ENCODE results near the gene ASCC1. TPM values are rescaled to one million over a fixed set of nuclear protein-coding genes. Genes with fewer than 3 reads are reported as not detected.
"Not testable (repeated sequence)": the region's sequence is repeated elsewhere in the genome, so short reads cannot be mapped to it uniquely, and the experiment has no call there.

ASCC1 gene
- total RNA-seq, 3 donors from 2014 or later (not counting 1 experiment from before 2014, with no cell fraction given): 26.0 to 35.2 (median 29.3) TPM

DNA sequence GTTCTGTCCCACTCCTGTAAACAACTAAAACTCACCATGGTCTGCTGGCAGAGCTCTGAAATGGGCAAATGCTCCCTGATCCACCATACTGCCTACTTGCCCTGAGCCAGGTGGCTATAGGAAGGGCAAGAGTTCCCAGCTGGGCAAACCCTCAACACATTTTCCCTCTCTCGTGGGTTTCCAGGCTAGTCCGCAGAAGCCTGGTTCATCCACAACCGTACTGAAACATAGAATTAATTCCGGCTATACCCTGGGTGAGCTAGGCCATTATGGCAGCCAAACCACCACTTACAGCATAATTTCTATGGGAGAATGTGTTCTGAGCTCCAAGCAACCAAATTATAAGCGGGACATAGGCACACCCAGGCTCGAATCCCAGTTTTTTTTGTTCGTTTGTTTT, 37.5 kb upstream of the ASCC1 start:
- no peaks in the 10 kb centered on the region for H3K36me3 ChIP-seq (ENCODE audit: control insufficient read depth, insufficient read depth, low read length)
- no peak overlapping the region for H3K4me3 ChIP-seq (ENCODE audit: low read length)
- H3K27me3 Mint-ChIP-seq (ENCODE audit: low read depth in 2 of 2): no peaks in the 10 kb centered on the region
- H3K27ac ChIP-seq (ENCODE audit: low read length): peak overlapping the region; percentile 32
- H3K27ac Mint-ChIP-seq: peak overlapping the region; percentile 46 to 89
- WGBS (ENCODE audit: insufficient coverage): 94% methylated on average over 6 of the region's 7 CpGs
- ATAC-seq (no peak), DNase-seq (no peak)
- peaks cover 52 to 76% of the 10 kb centered on the region in 2 donors for H3K4me1 Mint-ChIP-seq
- no peaks in the 10 kb centered on the region for H3K9me3 Mint-ChIP-seq
- peaks cover 91% of the 10 kb centered on the region for H3K4me1 ChIP-seq (ENCODE audit: control insufficient read depth, insufficient read depth, low read length)
- intact Hi-C loops (cut with micrococcal nuclease): no loop called here
- no peaks in the 10 kb centered on the region for H3K36me3 Mint-ChIP-seq
- TF ChIP-seq, protein P1, sequence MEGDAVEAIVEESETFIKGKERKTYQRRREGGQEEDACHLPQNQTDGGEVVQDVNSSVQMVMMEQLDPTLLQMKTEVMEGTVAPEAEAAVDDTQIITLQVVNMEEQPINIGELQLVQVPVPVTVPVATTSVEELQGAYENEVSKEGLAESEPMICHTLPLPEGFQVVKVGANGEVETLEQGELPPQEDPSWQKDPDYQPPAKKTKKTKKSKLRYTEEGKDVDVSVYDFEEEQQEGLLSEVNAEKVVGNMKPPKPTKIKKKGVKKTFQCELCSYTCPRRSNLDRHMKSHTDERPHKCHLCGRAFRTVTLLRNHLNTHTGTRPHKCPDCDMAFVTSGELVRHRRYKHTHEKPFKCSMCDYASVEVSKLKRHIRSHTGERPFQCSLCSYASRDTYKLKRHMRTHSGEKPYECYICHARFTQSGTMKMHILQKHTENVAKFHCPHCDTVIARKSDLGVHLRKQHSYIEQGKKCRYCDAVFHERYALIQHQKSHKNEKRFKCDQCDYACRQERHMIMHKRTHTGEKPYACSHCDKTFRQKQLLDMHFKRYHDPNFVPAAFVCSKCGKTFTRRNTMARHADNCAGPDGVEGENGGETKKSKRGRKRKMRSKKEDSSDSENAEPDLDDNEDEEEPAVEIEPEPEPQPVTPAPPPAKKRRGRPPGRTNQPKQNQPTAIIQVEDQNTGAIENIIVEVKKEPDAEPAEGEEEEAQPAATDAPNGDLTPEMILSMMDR (IDR thresholded peaks at IDR 0.05): no peak
- no peaks in the 10 kb centered on the region for H3K27me3 ChIP-seq (ENCODE audit: control insufficient read depth, insufficient read depth, low read length)
- peak overlapping the region; percentile 56 for H3K4me3 Mint-ChIP-seq
- no peaks in the 10 kb centered on the region for H3K9me3 ChIP-seq (ENCODE audit: control insufficient read depth, insufficient read depth, low read length)

GRCh38 chr10:72252972-72253371, 36.9 kb upstream of the ASCC1 start:
- no peaks in the 10 kb centered on the region for H3K27me3 Mint-ChIP-seq (ENCODE audit: low read depth in 2 of 2)
- no peaks in the 10 kb centered on the region for H3K36me3 Mint-ChIP-seq
- H3K4me3 ChIP-seq (ENCODE audit: low read length): no peak overlapping the region
- H3K36me3 ChIP-seq (ENCODE audit: control insufficient read depth, insufficient read depth, low read length): no peaks in the 10 kb centered on the region
- H3K9me3 Mint-ChIP-seq: no peaks in the 10 kb centered on the region
- DNase-seq (no peak), ATAC-seq (no peak)
- peaks cover 95% of the 10 kb centered on the region for H3K4me1 ChIP-seq (ENCODE audit: control insufficient read depth, insufficient read depth, low read length)
- 86% methylated on average over 3 of the region's 3 CpGs for WGBS (ENCODE audit: insufficient coverage)
- intact Hi-C loops (cut with micrococcal nuclease): no loop called here
- H3K27me3 ChIP-seq (ENCODE audit: control insufficient read depth, insufficient read depth, low read length): no peaks in the 10 kb centered on the region
- H3K27ac ChIP-seq (ENCODE audit: low read length): peak overlapping the region; percentile 34
- H3K9me3 ChIP-seq (ENCODE audit: control insufficient read depth, insufficient read depth, low read length): no peaks in the 10 kb centered on the region
- peak overlapping the region; percentile 46 to 89 for H3K27ac Mint-ChIP-seq
- peak overlapping the region; percentile 56 for H3K4me3 Mint-ChIP-seq
- TF ChIP-seq, protein P1 (IDR thresholded peaks at IDR 0.05): no peak
- H3K4me1 Mint-ChIP-seq: peaks cover 56 to 78% of the 10 kb centered on the region in 2 donors

GRCh38 chr10:72251635-72252034, 35.6 kb upstream of the ASCC1 start:
- Histone ChIP-seq H3K27ac (ENCODE audit: low read length) (no peak overlapping the region), H3K4me1 (ENCODE audit: control insufficient read depth, insufficient read depth, low read length) (peaks cover 98% of the 10 kb centered on the region), H3K36me3 (ENCODE audit: control insufficient read depth, insufficient read depth, low read length) (no peaks in the 10 kb centered on the region), H3K9me3 (ENCODE audit: control insufficient read depth, insufficient read depth, low read length) (no peaks in the 10 kb centered on the region), H3K27me3 (ENCODE audit: control insufficient read depth, insufficient read depth, low read length) (no peaks in the 10 kb centered on the region), H3K4me3 (ENCODE audit: low read length) (no peak overlapping the region)
- intact Hi-C loops (cut with micrococcal nuclease): no loop called here
- TF ChIP-seq, protein P1 (IDR thresholded peaks at IDR 0.05): no peak
- Mint-ChIP-seq H3K4me3 (peak overlapping the region; percentile 61), H3K27me3 (ENCODE audit: low read depth in 2 of 2) (no peaks in the 10 kb centered on the region), H3K9me3 (no peaks in the 10 kb centered on the region), H3K27ac (peak overlapping the region in 1 of 2 donors; percentile 40), H3K4me1 (peaks cover 60 to 81% of the 10 kb centered on the region in 2 donors), H3K36me3 (no peaks in the 10 kb centered on the region)
- ATAC-seq: no peak
- DNase-seq: no peak
- 93% methylated on average over 3 of the region's 6 CpGs for WGBS (ENCODE audit: insufficient coverage)

- peak overlapping the region; percentile 66 to 76 for H3K27ac Mint-ChIP-seq
- peaks cover 63 to 83% of the 10 kb centered on the region in 2 donors for H3K4me1 Mint-ChIP-seq
- 92% methylated on average over 1 of the region's 1 CpG for WGBS (ENCODE audit: insufficient coverage)
- no peaks in the 10 kb centered on the region for H3K9me3 Mint-ChIP-seq
- no peaks in the 10 kb centered on the region for H3K36me3 Mint-ChIP-seq
- Histone ChIP-seq H3K36me3 (ENCODE audit: control insufficient read depth, insufficient read depth, low read length) (no peaks in the 10 kb centered on the region), H3K4me1 (ENCODE audit: control insufficient read depth, insufficient read depth, low read length) (peaks cover 97% of the 10 kb centered on the region), H3K27ac (ENCODE audit: low read length) (no peak overlapping the region), H3K4me3 (ENCODE audit: low read length) (no peak overlapping the region), H3K9me3 (ENCODE audit: control insufficient read depth, insufficient read depth, low read length) (no peaks in the 10 kb centered on the region), H3K27me3 (ENCODE audit: control insufficient read depth, insufficient read depth, low read length) (no peaks in the 10 kb centered on the region)
- TF ChIP-seq, protein P1 (IDR thresholded peaks at IDR 0.05): no peak
- DNase-seq: no peak
- no peaks in the 10 kb centered on the region for H3K27me3 Mint-ChIP-seq (ENCODE audit: low read depth in 2 of 2)
- intact Hi-C loops (cut with micrococcal nuclease): no loop called here
- H3K4me3 Mint-ChIP-seq: peak overlapping the region; percentile 72
- ATAC-seq: no peak
These were observed 34.6 kb upstream of the ASCC1 start for GRCh38 chr10:72250666-72251065.

- Mint-ChIP-seq H3K27ac (peak overlapping the region; percentile 88 to 89), H3K4me1 (peaks cover 64 to 83% of the 10 kb centered on the region in 2 donors), H3K4me3 (peak overlapping the region; percentile 88)
- WGBS (ENCODE audit: insufficient coverage): 66% methylated on average over 17 of the region's 17 CpGs
- H3K36me3 Mint-ChIP-seq; DNase-seq; ATAC-seq; H3K36me3 ChIP-seq (ENCODE audit: control insufficient read depth, insufficient read depth, low read length); H3K9me3 ChIP-seq (ENCODE audit: control insufficient read depth, insufficient read depth, low read length); H3K9me3 Mint-ChIP-seq; H3K27me3 Mint-ChIP-seq (ENCODE audit: low read depth in 2 of 2); H3K27me3 ChIP-seq (ENCODE audit: control insufficient read depth, insufficient read depth, low read length): not testable (repeated sequence)
- intact Hi-C loops (cut with micrococcal nuclease): loop anchor here (2.0 kb wide), 1 partner anchor 47 kb away; no protein-coding TSS in a partner anchor
- H3K4me1 ChIP-seq (ENCODE audit: control insufficient read depth, insufficient read depth, low read length): peaks cover 97% of the 10 kb centered on the region
- peak overlapping the region; percentile 88 for H3K27ac ChIP-seq (ENCODE audit: low read length)
- H3K4me3 ChIP-seq (ENCODE audit: low read length): peak overlapping the region; percentile 8
These were observed 33.2 kb upstream of the ASCC1 start for GRCh38 chr10:72249176-72249862.

Data from natural killer cell (primary cell).